ENCODE results near the gene TMEM39B.

- TF ChIP-seq CTCF (IDR thresholded peaks at IDR 0.05; ENCODE audit: low read length): no peak
- no peak for TF ChIP-seq EZH2 (optimal IDR thresholded peaks at IDR 0.05; ENCODE audit: low read depth, low read length)
- TF ChIP-seq EZH2phosphoT487 (IDR thresholded peaks at IDR 0.05; ENCODE audit: low read length): no peak
Measured at GRCh38 chr1:32137111-32137510, 64.4 kb downstream of the TMEM39B start.

Measured in MM.1S (cell line).